Ramos (cell line): ENCODE data around the gene AUTS2.

Experiments used
- in situ Hi-C: fragments of 300-500 bp; cut with MboI; formaldehyde crosslinking; loops from one replicate; pipeline ENCODE4 v1.14.3; 2022; ENCODE audit warnings: low sequenced_read_pairs; ENCODE audit not compliant: unreplicated experiment

Gene AUTS2

DNA sequence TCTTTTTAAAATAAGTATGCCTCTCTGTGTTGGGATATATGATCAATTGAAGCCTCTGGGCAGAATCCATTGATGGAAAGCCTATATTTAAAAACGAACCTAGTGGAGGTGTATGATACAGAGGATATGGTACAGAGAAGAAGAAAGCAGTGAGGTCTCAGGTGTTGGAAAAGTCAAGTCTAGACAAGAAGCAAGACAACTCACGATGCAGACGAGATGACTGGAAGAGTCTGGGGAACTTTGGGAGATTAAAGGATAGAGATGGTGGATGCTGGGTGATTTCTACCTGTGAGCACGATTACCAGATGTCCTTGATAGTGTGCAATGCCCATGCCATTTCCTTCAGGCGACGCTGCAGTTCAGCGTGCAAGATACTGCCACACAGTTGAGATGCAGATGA is 1009.0 kb downstream of the AUTS2 start:
- in situ Hi-C loops, result no loop called here

GRCh38 chr7:70607759-70608158 is 1009.5 kb downstream of the AUTS2 start:
- in situ Hi-C loops, result no loop called here

- in situ Hi-C loops, result no loop called here
These were observed 1010.0 kb downstream of the AUTS2 start for GRCh38 chr7:70608229-70608628.

- in situ Hi-C loops, result no loop called here
These were observed 1014.5 kb downstream of the AUTS2 start for GRCh38 chr7:70612811-70613210.

- in situ Hi-C loops, result no loop called here
These were observed 1016.2 kb downstream of the AUTS2 start for GRCh38 chr7:70614237-70615045.

- in situ Hi-C loops, result no loop called here
These were observed 1016.9 kb downstream of the AUTS2 start for GRCh38 chr7:70615066-70615606.

- in situ Hi-C loops, result no loop called here
These were observed 1017.9 kb downstream of the AUTS2 start for GRCh38 chr7:70616211-70616610.

DNA sequence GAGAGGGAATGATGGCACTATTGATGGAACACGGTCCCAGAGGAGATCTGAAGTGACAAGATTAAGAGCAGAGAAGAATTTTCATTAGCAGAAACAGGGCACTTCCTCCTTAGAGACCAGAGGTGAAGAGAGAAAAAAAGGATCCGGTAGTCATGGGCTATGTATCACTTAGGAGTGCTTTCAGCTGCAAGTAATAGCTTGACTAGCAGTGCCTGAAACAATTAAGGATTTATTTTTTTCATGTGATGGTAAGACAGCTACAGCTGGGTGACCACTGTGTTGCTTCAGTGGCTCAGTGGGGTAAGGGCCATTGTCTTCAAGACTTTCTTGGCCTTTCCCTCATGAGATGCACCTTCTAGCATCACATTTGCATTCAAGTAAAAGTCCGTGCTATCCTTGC is 1018.5 kb downstream of the AUTS2 start:
- in situ Hi-C loops, result no loop called here

DNA sequence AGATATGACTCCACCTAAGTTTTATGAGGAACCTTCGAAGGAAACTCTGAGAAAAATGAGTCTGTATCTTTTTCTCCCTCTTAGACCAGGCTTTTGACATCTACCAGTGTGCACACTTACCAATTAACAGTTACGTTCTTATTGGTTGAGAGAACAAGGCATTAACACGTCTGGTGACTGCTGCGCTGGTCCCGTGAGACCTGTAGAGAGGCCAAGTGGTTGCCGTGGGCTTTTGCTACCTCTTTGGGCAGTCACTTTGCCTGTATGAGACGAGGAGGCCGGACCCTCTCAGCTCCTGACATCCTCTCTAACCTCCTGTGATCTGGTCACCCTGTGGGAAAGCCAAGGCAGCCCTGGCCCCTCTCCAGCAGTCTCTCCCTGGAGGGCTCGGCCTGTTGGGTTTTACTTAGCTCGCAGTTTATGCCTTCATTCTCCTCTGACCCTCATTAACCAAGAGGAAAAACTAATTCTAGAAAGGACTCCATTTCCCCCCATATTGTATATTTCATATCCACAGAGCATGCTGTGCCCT is 1019.8 kb downstream of the AUTS2 start:
- in situ Hi-C loops, result no loop called here

GRCh38 chr7:70619130-70619529 is 1020.9 kb downstream of the AUTS2 start:
- in situ Hi-C loops, result no loop called here

GRCh38 chr7:70619659-70620058 is 1021.4 kb downstream of the AUTS2 start:
- in situ Hi-C loops, result no loop called here

DNA sequence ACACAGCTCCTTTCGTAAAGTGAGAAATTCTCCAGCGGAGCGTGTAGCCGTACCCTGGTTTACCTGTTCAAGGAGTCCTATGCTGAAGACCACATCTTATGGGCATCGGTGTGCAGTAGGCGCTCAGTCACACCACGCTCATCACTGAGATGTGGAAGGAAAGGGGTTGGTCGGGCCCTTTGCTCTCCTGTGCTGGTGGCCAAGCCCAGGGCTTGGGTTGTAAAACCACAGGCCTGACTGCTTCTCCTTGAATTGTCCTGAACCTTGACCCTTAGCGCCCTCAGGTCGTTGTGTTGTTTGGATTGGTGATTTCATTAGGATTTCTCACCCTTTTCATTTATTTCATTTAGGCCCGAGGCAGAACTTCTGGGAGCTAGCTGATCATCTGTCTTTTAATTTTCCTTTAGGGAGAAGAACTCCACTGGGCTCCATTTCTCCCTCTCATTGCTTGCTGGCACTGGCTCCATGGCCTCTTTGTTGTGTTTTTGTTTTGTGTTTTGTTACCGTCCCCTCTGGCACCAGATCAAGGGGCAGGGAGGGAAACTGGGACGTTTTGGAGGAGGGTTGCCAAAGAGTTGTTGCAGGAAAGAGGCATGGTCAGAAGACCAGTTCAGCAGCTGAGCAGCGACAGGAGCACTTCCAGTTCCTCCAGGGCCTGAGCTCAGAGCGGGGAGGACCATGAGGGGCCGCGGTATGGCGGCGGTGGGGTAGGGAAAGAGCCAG is 1022.2 kb downstream of the AUTS2 start:
- in situ Hi-C loops, result no loop called here

DNA sequence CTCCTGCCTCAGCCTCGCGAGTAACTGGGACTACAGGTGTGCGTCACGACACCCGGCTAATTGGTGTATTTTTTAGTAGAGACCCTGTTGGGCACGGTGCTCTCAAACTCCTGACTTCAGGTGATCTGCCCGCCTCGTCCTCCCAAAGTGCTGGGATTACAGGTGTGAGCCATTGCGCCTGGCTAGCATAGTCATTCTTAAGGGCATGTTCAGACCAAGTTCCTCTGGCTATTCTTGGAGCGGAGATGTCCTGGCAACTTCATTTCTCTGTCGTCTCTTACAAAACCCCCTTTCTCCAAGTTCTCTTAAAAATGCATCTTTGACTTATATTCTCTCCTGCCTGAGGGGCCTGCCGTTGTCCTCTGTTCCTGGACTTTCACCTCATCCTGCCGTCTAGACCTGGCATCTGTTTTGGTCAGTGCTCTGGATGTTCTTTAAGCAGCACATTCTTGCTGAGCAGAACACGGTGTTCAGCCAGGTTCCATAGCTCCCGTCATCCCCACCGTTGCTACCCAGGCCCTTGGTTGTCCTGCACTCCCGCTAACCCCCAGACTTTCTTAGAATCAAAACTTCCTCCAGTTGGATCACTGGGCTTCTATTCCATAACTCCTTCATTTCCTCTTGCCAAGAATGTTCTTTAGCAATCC is 1023.8 kb downstream of the AUTS2 start:
- in situ Hi-C loops, result no loop called here

- in situ Hi-C loops, result no loop called here
These were observed 1024.7 kb downstream of the AUTS2 start for GRCh38 chr7:70622936-70623335.

GRCh38 chr7:70624500-70625103 is 1026.3 kb downstream of the AUTS2 start:
- in situ Hi-C loops, result no loop called here

GRCh38 chr7:70627461-70627860 is 1029.2 kb downstream of the AUTS2 start:
- in situ Hi-C loops, result no loop called here

- in situ Hi-C loops, result no loop called here
These were observed 1032.2 kb downstream of the AUTS2 start for GRCh38 chr7:70630440-70630817.

DNA sequence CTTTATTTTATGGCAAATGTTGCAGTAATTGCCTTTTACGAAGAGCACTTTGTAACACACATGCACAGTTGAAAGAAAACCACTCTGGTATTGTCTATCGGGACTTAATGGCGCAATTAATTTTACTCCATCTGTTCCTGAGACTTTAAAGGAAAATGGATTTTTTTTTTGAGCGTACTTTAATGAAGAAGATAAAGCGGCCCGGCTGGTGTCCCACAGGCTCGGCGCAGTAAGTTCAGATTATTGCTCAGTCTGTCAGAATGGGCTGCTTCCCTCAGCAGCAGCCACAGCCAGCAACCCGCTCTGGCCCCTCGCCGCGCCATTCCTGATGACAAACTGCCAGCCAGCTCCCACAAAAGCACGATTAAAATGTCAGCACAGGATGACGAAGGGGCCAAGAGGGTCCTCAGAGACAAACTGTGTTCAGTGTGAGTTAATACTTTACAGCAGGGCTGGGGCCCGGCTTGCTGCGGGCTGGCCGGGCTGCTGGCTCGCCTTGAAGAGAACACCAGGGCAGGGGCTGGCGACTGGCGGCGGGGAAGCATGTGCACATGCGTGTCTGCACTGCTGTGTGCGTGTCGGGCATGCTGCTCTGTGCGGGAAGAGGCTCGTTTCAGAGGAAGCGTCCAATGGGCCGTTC is 1032.7 kb downstream of the AUTS2 start:
- in situ Hi-C loops, result no loop called here

DNA sequence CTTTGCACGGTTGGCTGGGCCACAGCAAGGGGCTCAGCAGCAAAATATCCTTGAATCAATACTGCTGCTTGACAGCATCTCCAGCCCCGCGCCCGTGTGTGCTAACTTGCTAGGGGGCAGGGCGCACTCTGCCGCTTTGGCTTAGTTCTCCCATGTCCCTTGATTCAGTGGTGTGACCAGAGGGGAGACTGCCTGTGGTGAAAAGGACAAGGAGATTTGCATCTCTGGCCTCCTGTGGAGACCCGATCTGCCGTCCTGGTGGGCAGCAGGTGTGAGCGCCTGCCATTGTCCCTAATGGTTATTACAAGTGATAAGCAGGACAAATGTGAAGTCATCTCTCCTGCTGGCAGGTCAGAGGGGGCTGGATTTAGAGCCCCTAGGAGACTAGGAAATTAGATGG is 1033.4 kb downstream of the AUTS2 start:
- in situ Hi-C loops, result no loop called here

DNA sequence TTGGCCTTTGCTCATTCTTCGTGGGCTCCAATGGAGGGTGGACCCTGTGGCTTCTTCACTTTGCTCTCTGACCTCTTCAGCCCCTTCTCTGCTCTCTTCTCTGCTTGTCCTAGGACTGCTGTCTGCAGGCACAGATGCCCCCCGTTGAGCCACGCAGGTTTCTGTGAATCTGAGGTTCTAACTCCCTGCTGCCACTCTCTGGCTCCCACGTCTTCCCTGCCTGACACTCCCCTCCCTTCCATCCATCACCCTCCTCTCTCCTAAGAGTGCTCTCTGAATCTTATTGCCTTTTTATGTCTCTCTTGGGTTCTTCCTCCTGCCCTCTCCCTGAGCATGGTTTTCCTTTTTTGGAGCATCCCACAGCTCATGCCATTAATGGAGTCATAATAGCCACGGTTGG is 1034.1 kb downstream of the AUTS2 start:
- in situ Hi-C loops, result no loop called here
